Brain microvascular endothelial cell (primary cell): ENCODE measurements around the gene ZNF444.

Experiments
- DNase-seq: peaks from one replicate; pipeline ENCODE4 v3.0.0-alpha.2; 2020
- H3K27ac ChIP-seq: fragments of 250-450 bp; sonication (Bioruptor Pico); 2 replicates; pipeline ENCODE4 v1.5.1; 2020; ENCODE audit warnings: mild to moderate bottlenecking, moderate library complexity
- H3K27me3 ChIP-seq: fragments of 250-450 bp; sonication (Bioruptor Pico); replicated peaks from 2 replicates; pipeline ENCODE4 v1.5.1; 2020; ENCODE audit warnings: mild to moderate bottlenecking
- H3K36me3 ChIP-seq: fragments of 250-450 bp; sonication (Bioruptor Pico); replicated peaks from 2 replicates; pipeline ENCODE4 v1.5.1; 2020; ENCODE audit warnings: mild to moderate bottlenecking
- H3K4me3 ChIP-seq: 2 replicates; pipeline ENCODE4 v1.5.1; 2011; ENCODE audit warnings: low read depth, mild to moderate bottlenecking, control low read depth, low read length, moderate library complexity
- CTCF ChIP-seq: IDR thresholded peaks from 2 replicates; pipeline ENCODE4 v1.5.1; 2011; ENCODE audit warnings: low read depth, mild to moderate bottlenecking, moderate library complexity, low read length, control low read depth, inconsistent platforms; ENCODE audit errors: missing control alignments
- in situ Hi-C: cut with HindIII; loops from 2 replicates; pipeline ENCODE4 v1.10.0; 2017; ENCODE audit warnings: low sequenced_read_pairs, low pct_ligation_motif_present

ZNF444 gene

GRCh38 chr19:56140583-56141416 lies at the start of gene ZNF444:
Gene ZNF444 (plus strand): TSS chr19:56141287. CDS start chr19:56146912, 5,625 bp downstream.
- no peak for TF ChIP-seq CTCF
- peak within 1 kb of the TSS; percentile 71 for H3K4me3 ChIP-seq
- H3K27ac ChIP-seq = peak within 1 kb of the TSS; percentile 63
- peaks cover 4% of the 10 kb centered on the region for H3K36me3 ChIP-seq
- in situ Hi-C loops = no loop called here
- peak; percentile 99 for DNase-seq
- no peaks in the 10 kb centered on the region for H3K27me3 ChIP-seq

GRCh38 chr19:56091751-56092546 lies 49.1 kb upstream of the ZNF444 start:
- TF ChIP-seq CTCF = no peak
- in situ Hi-C loops = no loop called here
- Histone ChIP-seq H3K27me3 (no peaks in the 10 kb centered on the region), H3K36me3 (peaks cover 10% of the 10 kb centered on the region), H3K27ac (peak overlapping the region; percentile 14), H3K4me3 (no peak overlapping the region)
- no peak for DNase-seq

DNA sequence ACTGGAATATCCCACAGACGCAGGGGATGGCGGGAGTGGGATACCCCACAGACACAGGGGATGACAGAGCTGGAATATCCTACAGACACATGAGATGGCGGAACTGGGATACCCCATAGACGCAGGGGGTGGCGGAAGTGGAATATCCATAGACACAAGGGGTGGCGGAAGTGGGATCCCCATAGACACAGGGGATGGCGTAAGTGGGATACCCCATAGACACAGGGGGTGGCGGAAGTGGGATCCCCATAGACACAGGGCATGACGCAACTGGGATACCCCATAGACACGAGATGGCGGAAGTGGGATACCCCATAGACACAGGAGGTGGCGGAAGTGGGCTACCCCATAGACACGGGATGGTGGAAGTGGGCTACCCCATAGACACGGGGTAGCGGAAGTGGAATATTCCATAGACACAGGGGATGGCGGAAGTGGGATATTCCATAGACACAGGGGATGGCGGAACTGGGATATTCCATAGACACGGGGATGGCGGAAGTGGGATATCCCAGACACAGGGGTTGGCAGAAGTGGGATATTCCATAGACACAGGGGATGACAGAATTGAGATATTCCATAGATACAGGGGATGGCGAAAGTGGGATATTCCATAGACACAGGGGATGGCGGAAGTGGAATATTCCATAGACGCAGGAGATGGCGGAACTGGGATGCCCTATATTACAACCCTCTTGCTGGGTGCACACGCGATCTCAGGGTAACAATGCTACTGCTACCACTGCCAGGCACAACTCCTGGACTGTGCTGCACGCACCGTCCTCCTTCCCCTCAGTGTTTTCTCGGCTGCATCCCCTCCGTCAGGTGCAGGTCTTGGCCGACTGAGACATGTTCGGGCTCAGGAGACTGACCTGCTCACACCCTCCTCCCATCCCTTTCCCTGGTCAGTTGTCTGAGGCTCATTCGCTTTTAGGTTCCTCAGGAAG lies 48.1 kb upstream of the ZNF444 start:
- DNase-seq = no peak
- Histone ChIP-seq H3K27me3 (no peaks in the 10 kb centered on the region), H3K4me3 (no peak overlapping the region), H3K36me3 (peaks cover 16% of the 10 kb centered on the region), H3K27ac (no peak overlapping the region)
- in situ Hi-C loops = no loop called here
- no peak for TF ChIP-seq CTCF

- Histone ChIP-seq H3K27ac (no peak overlapping the region), H3K27me3 (no peaks in the 10 kb centered on the region), H3K4me3 (no peak overlapping the region), H3K36me3 (peaks cover 16% of the 10 kb centered on the region)
- no peak for DNase-seq
- in situ Hi-C loops = no loop called here
- no peak for TF ChIP-seq CTCF
These were observed 46.6 kb upstream of the ZNF444 start for GRCh38 chr19:56094449-56094848.

- DNase-seq = no peak
- TF ChIP-seq CTCF = no peak
- Histone ChIP-seq H3K36me3 (peaks cover 16% of the 10 kb centered on the region), H3K4me3 (no peak overlapping the region), H3K27me3 (no peaks in the 10 kb centered on the region), H3K27ac (no peak overlapping the region)
- in situ Hi-C loops = no loop called here
These were observed 44.4 kb upstream of the ZNF444 start for GRCh38 chr19:56096665-56097064.
